Thymus (tissue), 11 donors: ENCODE results near the gene TNRC6B. TPM values are rescaled to one million over a fixed set of nuclear protein-coding genes. Genes with fewer than 3 reads are reported as not detected.
"Not testable (repeated sequence)": the region's sequence is repeated elsewhere in the genome, so short reads cannot be mapped to it uniquely, and the experiment has no call there.

ENCODE experiments used
- DNase-seq, 9 donors: peaks; one replicate each; pipeline ENCODE4 v3.0.0-alpha.2; 2013; ENCODE audit warnings: low spot score in 9 of 9, low read depth in 6 of 9, missing footprints in 1 of 9
- H3K27ac ChIP-seq, 2 donors: one replicate each; pipeline ENCODE4 v1.5.1; 2013; ENCODE audit warnings: control low read depth in 1 of 2, low read depth in 1 of 2, low read length in 1 of 2, mild to moderate bottlenecking in 1 of 2, moderate library complexity in 1 of 2
- H3K27me3 ChIP-seq, 2 donors: one replicate each; pipeline ENCODE4 v1.5.1; 2013; ENCODE audit warnings: low read length in 1 of 2; ENCODE audit not compliant: control insufficient read depth in 2 of 2, insufficient read depth in 1 of 2
- H3K36me3 ChIP-seq, 2 donors: one replicate each; pipeline ENCODE4 v1.5.1; 2013; ENCODE audit warnings: low read length in 1 of 2, mild to moderate bottlenecking in 1 of 2, moderate library complexity in 1 of 2; ENCODE audit not compliant: control insufficient read depth in 2 of 2, insufficient read depth in 2 of 2
- H3K4me1 ChIP-seq, 2 donors: one replicate each; pipeline ENCODE4 v1.5.1; 2013; ENCODE audit warnings: low read length in 2 of 2; ENCODE audit not compliant: control insufficient read depth in 2 of 2, insufficient read depth in 2 of 2
- H3K4me3 ChIP-seq, 2 donors: one replicate each; pipeline ENCODE4 v1.5.1; 2013; ENCODE audit warnings: low read length in 2 of 2, control low read depth in 1 of 2, mild to moderate bottlenecking in 1 of 2
- H3K9me3 ChIP-seq, 2 donors: one replicate each; pipeline ENCODE4 v1.5.1; 2013; ENCODE audit warnings: low read length in 1 of 2, mild to moderate bottlenecking in 1 of 2; ENCODE audit not compliant: control insufficient read depth in 2 of 2, insufficient read depth in 1 of 2
- WGBS: extraction: QIAGEN DNeasy Blood & Tissue Kit; methylation state at CpG from one replicate; pipeline ENCODE4 v1.1.7; 2013; 5-methylcytosine and 5-hydroxymethylcytosine counted together
- polyA plus RNA-seq: library from polyadenylated mRNA; stranded (reverse); fragments of 200-250 nt; gene quantifications from one replicate; pipeline ENCODE4 v1.2.3, GENCODE V29; 2013
- total RNA-seq: library from RNA; stranded (reverse); fragments of 120-200 nt; gene quantifications from one replicate; pipeline ENCODE4 v1.2.4, GENCODE V29; 2013
- donor health status: healthy.

Gene TNRC6B
- total and polyA plus RNA-seq, 2 donors, result 13.3 to 20.4 TPM

- 99% methylated on average over 8 of the region's 8 CpGs for WGBS
- peaks cover 3 to 18% of the 10 kb centered on the region in 2 donors for H3K36me3 ChIP-seq
- no peaks in the 10 kb centered on the region for H3K27me3 ChIP-seq
- no peak for DNase-seq
- no peaks in the 10 kb centered on the region for H3K9me3 ChIP-seq
- H3K27ac ChIP-seq, result no peak overlapping the region
- H3K4me1 ChIP-seq, result peaks cover 3 to 24% of the 10 kb centered on the region in 2 donors
- H3K4me3 ChIP-seq, result no peak overlapping the region
Observed at GRCh38 chr22:40374567-40374966, 196.8 kb downstream of the TNRC6B start.

- no peak overlapping the region for H3K4me3 ChIP-seq
- 89% methylated on average over 5 of the region's 5 CpGs for WGBS
- H3K27me3 ChIP-seq, result no peaks in the 10 kb centered on the region
- no peak for DNase-seq
- no peak overlapping the region for H3K27ac ChIP-seq
- H3K36me3 ChIP-seq, result peaks cover 6 to 18% of the 10 kb centered on the region in 2 donors
- no peaks in the 10 kb centered on the region for H3K9me3 ChIP-seq
- H3K4me1 ChIP-seq, result peaks cover 3 to 18% of the 10 kb centered on the region in 2 donors
Observed at GRCh38 chr22:40376149-40376548, 198.4 kb downstream of the TNRC6B start.

- whole genome bisulfite sequencing, result 98% methylated on average over 2 of the region's 2 CpGs
- peaks cover 6 to 10% of the 10 kb centered on the region in 2 donors for H3K36me3 ChIP-seq
- H3K4me1 ChIP-seq, result peaks cover 0 to 6% of the 10 kb centered on the region in 2 donors
- no peaks in the 10 kb centered on the region for H3K9me3 ChIP-seq
- no peak for DNase-seq
- H3K4me3 ChIP-seq, result no peak overlapping the region
- no peak overlapping the region for H3K27ac ChIP-seq
- H3K27me3 ChIP-seq, result no peaks in the 10 kb centered on the region
Observed at GRCh38 chr22:40377931-40378330, 200.2 kb downstream of the TNRC6B start.

GRCh38 chr22:40378448-40378847 lies 200.7 kb downstream of the TNRC6B start:
- not testable (repeated sequence) for H3K36me3 ChIP-seq, H3K27me3 ChIP-seq, H3K4me1 ChIP-seq, H3K27ac ChIP-seq, H3K9me3 ChIP-seq, DNase-seq, H3K4me3 ChIP-seq
- WGBS, result 97% methylated on average over 11 of the region's 11 CpGs

GRCh38 chr22:40381461-40381860 lies 203.7 kb downstream of the TNRC6B start:
- H3K4me3 ChIP-seq, result no peak overlapping the region
- H3K27ac ChIP-seq, result no peak overlapping the region
- no peak for DNase-seq
- H3K9me3 ChIP-seq, result no peaks in the 10 kb centered on the region
- 99% methylated on average over 3 of the region's 3 CpGs for WGBS
- peaks cover 15 to 17% of the 10 kb centered on the region in 2 donors for H3K4me1 ChIP-seq
- no peaks in the 10 kb centered on the region for H3K27me3 ChIP-seq
- peaks cover 3 to 4% of the 10 kb centered on the region in 2 donors for H3K36me3 ChIP-seq

- 97% methylated on average over 3 of the region's 3 CpGs for WGBS
- Histone ChIP-seq H3K4me1 (peaks cover 25 to 33% of the 10 kb centered on the region in 2 donors), H3K4me3 (no peak overlapping the region), H3K27ac (no peak overlapping the region), H3K9me3 (no peaks in the 10 kb centered on the region), H3K27me3 (no peaks in the 10 kb centered on the region), H3K36me3 (peaks cover 0 to 3% of the 10 kb centered on the region in 2 donors)
- DNase-seq, result no peak
Observed at GRCh38 chr22:40383905-40384304, 206.2 kb downstream of the TNRC6B start.

GRCh38 chr22:40385036-40385782 lies 207.5 kb downstream of the TNRC6B start:
- peak in 6 of 9 donors; percentile 56 to 87 (median 62) for DNase-seq
- H3K27ac ChIP-seq, result peak overlapping the region; percentile 72 to 90
- H3K27me3 ChIP-seq, result no peaks in the 10 kb centered on the region
- 10% methylated on average over 10 of the region's 10 CpGs for WGBS
- peaks cover 25 to 34% of the 10 kb centered on the region in 2 donors for H3K4me1 ChIP-seq
- H3K36me3 ChIP-seq, result peaks cover 0 to 3% of the 10 kb centered on the region in 2 donors
- peak overlapping the region; percentile 20 to 39 for H3K4me3 ChIP-seq
- no peaks in the 10 kb centered on the region for H3K9me3 ChIP-seq

Other genes with a start within 250 kb of the TNRC6B start
- gene TMA7B, start 217.5 kb upstream of the TNRC6B start, total RNA-seq, result 4.8 TPM
- 3.3 TPM for gene TMA7B, start 217.5 kb upstream of the TNRC6B start, polyA plus RNA-seq
- gene FAM83F, start 183.0 kb upstream of the TNRC6B start, total RNA-seq, result 2.4 TPM
- gene FAM83F, start 183.0 kb upstream of the TNRC6B start, polyA plus RNA-seq, result 2.0 TPM
- gene ADSL, start 168.6 kb downstream of the TNRC6B start, total RNA-seq, result 104 TPM
- 58.0 TPM for gene ADSL, start 168.6 kb downstream of the TNRC6B start, polyA plus RNA-seq
- 48.5 TPM for gene SGSM3, start 192.7 kb downstream of the TNRC6B start, total RNA-seq
- gene SGSM3, start 192.7 kb downstream of the TNRC6B start, polyA plus RNA-seq, result 92.1 TPM